HS-27A (cell line): ENCODE results near the gene LPAR2.
"Not testable (repeated sequence)": the region's sequence is repeated elsewhere in the genome, so short reads cannot be mapped to it uniquely, and the experiment has no call there.

Experiments used
- DNase-seq: peaks from one replicate; pipeline ENCODE4 v3.0.0-alpha.2; 2012; ENCODE audit warnings: low read depth, missing footprints

The LPAR2 gene

GRCh38 chr19:19631346-19631745 lies 3.3 kb upstream of the LPAR2 start:
- no peak for DNase-seq

GRCh38 chr19:19630426-19630825 lies 2.4 kb upstream of the LPAR2 start:
- no peak for DNase-seq

- DNase-seq: no peak
Measured at GRCh38 chr19:19630062-19630414, 2.0 kb upstream of the LPAR2 start.

- DNase-seq: no peak
Measured at GRCh38 chr19:19628501-19629134, 598 bp upstream of the LPAR2 start.

- DNase-seq: no peak
Measured at GRCh38 chr19:19626516-19627472, 1.2 kb downstream of the LPAR2 start.

GRCh38 chr19:19624032-19624570 lies 3.9 kb downstream of the LPAR2 start:
- no peak for DNase-seq

GRCh38 chr19:19623383-19623782 lies 4.6 kb downstream of the LPAR2 start:
- DNase-seq: no peak

GRCh38 chr19:19619849-19620210 lies 8.2 kb downstream of the LPAR2 start:
- no peak for DNase-seq

GRCh38 chr19:19619181-19619848 lies 8.7 kb downstream of the LPAR2 start:
- DNase-seq: no peak

- peak; percentile 59 for DNase-seq
Measured at GRCh38 chr19:19618219-19619051, 9.6 kb downstream of the LPAR2 start, which contains the start of gene PBX4. Gene PBX4, minus strand, starts transcription at chr19:19618687. Its CDS starts 58 bp downstream, at chr19:19618629.

- DNase-seq: no peak
Measured at GRCh38 chr19:19615086-19615485, 12.9 kb downstream of the LPAR2 start.

- peak; percentile 9 for DNase-seq
Measured at GRCh38 chr19:19613506-19613905, 14.5 kb downstream of the LPAR2 start.

GRCh38 chr19:19610376-19611202 lies 17.4 kb downstream of the LPAR2 start:
- DNase-seq: no peak

- DNase-seq: not testable (repeated sequence)
Measured at GRCh38 chr19:19606686-19607085, 21.3 kb downstream of the LPAR2 start.

- DNase-seq: no peak
Measured at GRCh38 chr19:19606021-19606420, 22.0 kb downstream of the LPAR2 start.

- DNase-seq: no peak
Measured at GRCh38 chr19:19602713-19603324, 25.2 kb downstream of the LPAR2 start.

GRCh38 chr19:19602136-19602712 lies 25.8 kb downstream of the LPAR2 start:
- DNase-seq: no peak

GRCh38 chr19:19600793-19601330 lies 27.2 kb downstream of the LPAR2 start:
- DNase-seq: no peak

- not testable (repeated sequence) for DNase-seq
Measured at GRCh38 chr19:19598728-19599451, 29.1 kb downstream of the LPAR2 start.
